ENCODE results near the gene ERBB4.
"Not testable (repeated sequence)": the region's sequence is repeated elsewhere in the genome, so short reads cannot be mapped to it uniquely, and the experiment has no call there.

The ERBB4 gene

GRCh38 chr2:212299943-212300342, 238.7 kb downstream of the ERBB4 start:
- no peak for DNase-seq (ENCODE audit: low read depth in 2 of 2)

GRCh38 chr2:212299333-212299732, 239.3 kb downstream of the ERBB4 start:
- DNase-seq (ENCODE audit: low read depth in 2 of 2), result no peak

GRCh38 chr2:212295571-212295970, 243.0 kb downstream of the ERBB4 start:
- no peak for DNase-seq (ENCODE audit: low read depth in 2 of 2)

GRCh38 chr2:212294816-212295215, 243.8 kb downstream of the ERBB4 start:
- no peak for DNase-seq (ENCODE audit: low read depth in 2 of 2)

GRCh38 chr2:212289301-212289700, 249.3 kb downstream of the ERBB4 start:
- no peak for DNase-seq (ENCODE audit: low read depth in 2 of 2)

GRCh38 chr2:212288308-212288707, 250.3 kb downstream of the ERBB4 start:
- DNase-seq (ENCODE audit: low read depth in 2 of 2), result no peak

- no peak for DNase-seq (ENCODE audit: low read depth in 2 of 2)
Observed at GRCh38 chr2:212284166-212284565, 254.4 kb downstream of the ERBB4 start.

GRCh38 chr2:212282671-212283261, 255.8 kb downstream of the ERBB4 start:
- DNase-seq (ENCODE audit: low read depth in 2 of 2), result no peak

- no peak for DNase-seq (ENCODE audit: low read depth in 2 of 2)
Observed at GRCh38 chr2:212276813-212277212, 261.8 kb downstream of the ERBB4 start.

GRCh38 chr2:212274215-212274614, 264.4 kb downstream of the ERBB4 start:
- no peak for DNase-seq (ENCODE audit: low read depth in 2 of 2)

GRCh38 chr2:212271583-212271982, 267.0 kb downstream of the ERBB4 start:
- DNase-seq (ENCODE audit: low read depth in 2 of 2), result no peak

- DNase-seq (ENCODE audit: low read depth in 2 of 2), result no peak
Observed at GRCh38 chr2:212269005-212269404, 269.6 kb downstream of the ERBB4 start.

GRCh38 chr2:212266297-212266696, 272.3 kb downstream of the ERBB4 start:
- no peak for DNase-seq (ENCODE audit: low read depth in 2 of 2)

GRCh38 chr2:212265777-212266176, 272.8 kb downstream of the ERBB4 start:
- no peak for DNase-seq (ENCODE audit: low read depth in 2 of 2)

GRCh38 chr2:212264187-212264586, 274.4 kb downstream of the ERBB4 start:
- no peak for DNase-seq (ENCODE audit: low read depth in 2 of 2)

GRCh38 chr2:212259226-212259625, 279.4 kb downstream of the ERBB4 start:
- no peak for DNase-seq (ENCODE audit: low read depth in 2 of 2)

- no peak for DNase-seq (ENCODE audit: low read depth in 2 of 2)
Observed at GRCh38 chr2:212254339-212254738, 284.3 kb downstream of the ERBB4 start.

- no peak for DNase-seq (ENCODE audit: low read depth in 2 of 2)
Observed at GRCh38 chr2:212249451-212249850, 289.2 kb downstream of the ERBB4 start.

GRCh38 chr2:212245880-212246279, 292.7 kb downstream of the ERBB4 start:
- no peak for DNase-seq (ENCODE audit: low read depth in 2 of 2)

- no peak for DNase-seq (ENCODE audit: low read depth in 2 of 2)
Observed at GRCh38 chr2:212242724-212243123, 295.9 kb downstream of the ERBB4 start.

- DNase-seq (ENCODE audit: low read depth in 2 of 2), result not testable (repeated sequence)
Observed at GRCh38 chr2:212238152-212238551, 300.4 kb downstream of the ERBB4 start.

GRCh38 chr2:212237350-212238095, 301.1 kb downstream of the ERBB4 start:
- no peak for DNase-seq (ENCODE audit: low read depth in 2 of 2)

GRCh38 chr2:212228743-212229171, 309.8 kb downstream of the ERBB4 start:
- DNase-seq (ENCODE audit: low read depth in 2 of 2), result no peak

- no peak for DNase-seq (ENCODE audit: low read depth in 2 of 2)
Observed at GRCh38 chr2:212227755-212228154, 310.8 kb downstream of the ERBB4 start.
